Spinal cord (tissue), 10 donors: ENCODE results near the gene CHMP6. TPM values are rescaled to one million over a fixed set of nuclear protein-coding genes. Genes with fewer than 3 reads are reported as not detected.

ENCODE experiments used
- DNase-seq, 6 donors: peaks; one replicate each; pipeline versions ENCODE4 v3.0.0 to v3.0.0-alpha.2; 2013 to 2015; ENCODE audit warnings: low spot score in 6 of 6, low read depth in 4 of 6
- H3K27ac ChIP-seq: one replicate; pipeline ENCODE4 v1.5.1; 2013; ENCODE audit warnings: low read depth, low read length, control low read depth
- H3K27me3 ChIP-seq: one replicate; pipeline ENCODE4 v1.6.1; 2013; ENCODE audit warnings: low read length; ENCODE audit not compliant: control insufficient read depth, insufficient read depth
- H3K36me3 ChIP-seq: one replicate; pipeline ENCODE4 v1.6.1; 2013; ENCODE audit warnings: low read length; ENCODE audit not compliant: control insufficient read depth, insufficient read depth
- H3K4me1 ChIP-seq: one replicate; pipeline ENCODE4 v1.6.1; 2013; ENCODE audit warnings: low read length; ENCODE audit not compliant: control insufficient read depth, insufficient read depth
- H3K4me3 ChIP-seq: one replicate; pipeline ENCODE4 v1.5.1; 2013; ENCODE audit warnings: low read depth, low read length, control low read depth
- H3K9me3 ChIP-seq: one replicate; pipeline ENCODE4 v1.6.1; 2013; ENCODE audit warnings: low read length; ENCODE audit not compliant: control insufficient read depth, insufficient read depth
- WGBS: methylation state at CpG from one replicate; pipeline ENCODE4 v1.1.5; 2013; ENCODE audit warnings: missing lambda C conversion rate; ENCODE audit not compliant: insufficient coverage; 5-methylcytosine and 5-hydroxymethylcytosine counted together
- polyA plus RNA-seq, 2 donors: library from polyadenylated mRNA; unstranded; fragments of 120-200 nt; gene quantifications; one replicate each; pipeline ENCODE4 v1.2.1, GENCODE V29; 2013; ENCODE audit not compliant: insufficient read length in 2 of 2
- total RNA-seq, 2 donors: library from RNA; depleted of rRNA in 1 of 2; stranded (reverse); fragments of 120-200 nt in 1 of 2; fragments of >200 nt in 1 of 2; gene quantifications; one replicate each; pipeline versions ENCODE4 v1.2.3 to v1.2.4, GENCODE V29; 2013 to 2014
- donor health status: healthy.

CHMP6 gene
- total and polyA plus RNA-seq, 4 donors, result 10.2 to 43.1 (median 24.1) TPM

DNA sequence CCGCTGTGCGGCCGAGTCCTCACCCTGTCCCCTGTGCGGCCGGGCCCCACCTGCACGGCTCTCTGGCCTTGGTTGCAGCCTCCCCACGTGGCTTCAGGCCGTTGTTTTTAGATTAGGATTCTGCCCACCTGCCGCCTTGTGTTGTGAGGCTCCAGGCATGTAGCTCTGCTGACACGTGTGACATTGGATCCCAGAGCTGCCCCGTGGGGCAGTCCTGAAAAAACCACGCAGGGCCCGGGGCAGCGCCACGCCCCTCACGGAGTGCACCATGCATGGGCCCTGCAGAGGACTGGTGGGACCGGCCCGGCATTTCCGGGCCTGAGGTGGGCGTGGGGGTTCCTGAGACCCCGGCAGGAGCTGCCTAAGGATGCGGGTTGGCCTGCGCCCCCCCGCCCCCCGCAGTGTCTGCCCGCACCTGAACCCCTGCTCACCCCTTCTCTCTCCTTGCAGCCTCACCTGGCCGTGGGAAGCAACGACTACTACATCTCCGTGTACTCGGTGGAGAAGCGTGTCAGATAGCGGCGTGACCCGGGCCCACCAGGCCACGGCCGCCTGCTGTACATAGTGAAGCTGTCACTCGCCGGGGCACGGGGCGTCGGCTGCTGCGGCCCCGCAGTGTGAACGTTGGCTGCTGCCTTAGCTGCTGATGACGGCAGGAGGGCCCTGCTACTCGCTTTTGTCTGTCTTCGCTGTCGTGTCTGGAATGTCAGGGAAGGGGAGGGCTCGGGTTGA is 27.7 kb upstream of the CHMP6 start:
- WGBS, result 77% methylated on average over 49 of the region's 49 CpGs
- H3K27me3 ChIP-seq, result no peaks in the 10 kb centered on the region
- DNase-seq, result peak in 1 of 6 donors; percentile 55
- peaks cover 84% of the 10 kb centered on the region for H3K36me3 ChIP-seq
- H3K4me3 ChIP-seq, result no peak overlapping the region
- H3K4me1 ChIP-seq, result peaks cover 49% of the 10 kb centered on the region
- no peaks in the 10 kb centered on the region for H3K9me3 ChIP-seq
- H3K27ac ChIP-seq, result no peak overlapping the region

DNA sequence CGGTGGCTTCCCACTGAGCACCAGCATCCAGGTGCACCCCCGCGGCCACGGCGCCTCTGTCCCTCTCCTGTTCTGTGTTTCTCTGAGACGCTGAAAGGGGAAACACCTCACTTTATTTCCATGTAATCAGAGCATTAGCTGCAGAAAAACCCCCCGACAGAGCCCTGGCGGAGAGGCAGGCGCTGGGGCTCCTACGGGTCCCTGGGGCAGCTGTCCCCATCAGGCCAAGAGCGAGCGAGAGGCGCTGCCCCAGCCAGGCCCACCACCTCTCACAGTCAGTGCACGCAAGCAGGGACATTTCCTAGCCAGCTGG is 27.1 kb upstream of the CHMP6 start:
- no peak overlapping the region for H3K4me3 ChIP-seq
- H3K4me1 ChIP-seq, result peaks cover 49% of the 10 kb centered on the region
- DNase-seq, result no peak
- H3K27me3 ChIP-seq, result no peaks in the 10 kb centered on the region
- no peak overlapping the region for H3K27ac ChIP-seq
- no peaks in the 10 kb centered on the region for H3K9me3 ChIP-seq
- H3K36me3 ChIP-seq, result peaks cover 80% of the 10 kb centered on the region
- WGBS, result 70% methylated on average over 13 of the region's 14 CpGs

DNA sequence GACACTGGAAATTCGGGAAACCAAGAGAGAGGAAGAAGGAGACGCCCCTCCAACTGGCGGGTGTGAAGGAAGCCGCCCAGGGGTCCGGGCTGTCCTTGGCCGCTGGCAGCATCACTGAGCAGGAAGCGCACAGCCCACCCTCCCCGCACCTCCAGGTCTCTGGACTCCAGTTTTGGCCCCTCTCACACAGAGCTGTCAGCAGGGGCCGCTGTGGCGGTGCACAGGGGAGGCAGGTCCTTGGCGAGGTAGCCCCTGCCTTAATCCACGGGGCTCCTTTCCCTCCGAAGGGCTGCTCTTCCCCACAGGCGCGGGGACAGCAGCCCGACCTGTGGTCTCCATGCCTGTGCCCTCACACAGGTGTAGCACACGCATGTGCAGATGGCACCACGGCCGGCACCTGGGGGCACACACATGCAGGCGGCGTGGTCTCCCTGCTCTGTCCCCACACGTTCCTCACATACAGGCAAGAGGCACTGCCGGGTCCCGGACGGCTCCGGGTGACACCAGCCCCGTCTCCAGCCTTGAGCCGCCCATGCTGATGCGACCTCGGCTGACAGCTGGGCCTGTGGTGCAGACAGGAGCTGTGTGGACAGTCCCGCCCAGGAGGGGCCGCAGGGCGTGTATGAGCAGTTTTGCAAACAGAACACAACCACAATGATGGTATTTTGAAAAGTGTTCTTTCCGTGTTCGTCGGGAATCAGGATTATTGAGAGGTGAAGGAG is 26.6 kb upstream of the CHMP6 start:
- 89% methylated on average over 35 of the region's 36 CpGs for WGBS
- Histone ChIP-seq H3K4me3 (no peak overlapping the region), H3K4me1 (peaks cover 49% of the 10 kb centered on the region), H3K36me3 (peaks cover 75% of the 10 kb centered on the region), H3K9me3 (no peaks in the 10 kb centered on the region), H3K27ac (no peak overlapping the region), H3K27me3 (peaks cover 5% of the 10 kb centered on the region)
- no peak for DNase-seq

DNA sequence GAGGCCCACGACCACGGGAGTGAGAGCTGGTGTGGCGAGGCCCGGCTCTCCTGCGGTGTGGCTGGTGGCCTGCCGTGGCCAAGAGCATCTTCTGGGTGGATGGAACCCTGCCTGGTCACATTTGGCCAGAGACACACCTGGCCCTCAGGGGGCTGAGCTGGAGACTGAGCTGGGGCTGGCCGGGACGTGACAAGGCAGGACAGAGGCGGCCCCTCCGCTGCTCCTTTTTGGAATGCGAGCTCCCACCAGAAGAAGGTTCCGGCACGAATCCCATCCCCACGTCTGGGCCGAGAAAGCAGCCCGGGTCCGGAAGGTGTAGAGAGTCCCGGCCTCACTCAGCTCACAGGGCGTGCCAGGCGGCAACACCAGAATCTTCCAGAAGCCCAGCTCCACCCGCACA is 26.0 kb upstream of the CHMP6 start:
- 96% methylated on average over 21 of the region's 21 CpGs for WGBS
- peaks cover 10% of the 10 kb centered on the region for H3K27me3 ChIP-seq
- H3K4me3 ChIP-seq, result no peak overlapping the region
- H3K9me3 ChIP-seq, result no peaks in the 10 kb centered on the region
- H3K4me1 ChIP-seq, result peaks cover 49% of the 10 kb centered on the region
- H3K27ac ChIP-seq, result no peak overlapping the region
- no peak for DNase-seq
- H3K36me3 ChIP-seq, result peaks cover 69% of the 10 kb centered on the region

DNA sequence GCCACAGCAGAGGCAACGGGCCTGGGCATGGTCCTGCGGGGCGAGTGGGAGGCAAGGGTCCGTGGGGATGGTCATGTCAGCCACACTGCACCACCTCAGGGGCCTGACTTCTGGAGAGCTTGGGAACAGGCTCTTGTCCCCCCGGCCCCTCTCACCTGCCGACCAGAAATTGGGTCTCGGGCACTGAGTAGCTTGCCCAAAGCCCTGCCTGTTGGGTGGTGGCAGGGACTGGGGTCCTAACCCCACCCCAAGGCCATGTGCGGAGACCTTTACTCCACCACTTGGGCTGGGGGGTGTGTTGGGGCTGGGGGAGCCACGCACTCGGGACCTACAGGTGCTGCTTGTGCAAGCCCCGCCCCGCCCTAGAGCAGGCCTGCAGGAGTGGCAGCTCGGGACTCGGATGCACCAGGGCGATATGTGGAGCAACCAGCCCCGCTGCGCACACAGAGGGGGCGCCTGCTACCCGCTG is 24.2 kb upstream of the CHMP6 start:
- Histone ChIP-seq H3K9me3 (no peaks in the 10 kb centered on the region), H3K4me3 (no peak overlapping the region), H3K4me1 (peaks cover 46% of the 10 kb centered on the region), H3K27me3 (peaks cover 24% of the 10 kb centered on the region), H3K27ac (no peak overlapping the region), H3K36me3 (peaks cover 51% of the 10 kb centered on the region)
- DNase-seq, result no peak
- 94% methylated on average over 13 of the region's 19 CpGs for WGBS

DNA sequence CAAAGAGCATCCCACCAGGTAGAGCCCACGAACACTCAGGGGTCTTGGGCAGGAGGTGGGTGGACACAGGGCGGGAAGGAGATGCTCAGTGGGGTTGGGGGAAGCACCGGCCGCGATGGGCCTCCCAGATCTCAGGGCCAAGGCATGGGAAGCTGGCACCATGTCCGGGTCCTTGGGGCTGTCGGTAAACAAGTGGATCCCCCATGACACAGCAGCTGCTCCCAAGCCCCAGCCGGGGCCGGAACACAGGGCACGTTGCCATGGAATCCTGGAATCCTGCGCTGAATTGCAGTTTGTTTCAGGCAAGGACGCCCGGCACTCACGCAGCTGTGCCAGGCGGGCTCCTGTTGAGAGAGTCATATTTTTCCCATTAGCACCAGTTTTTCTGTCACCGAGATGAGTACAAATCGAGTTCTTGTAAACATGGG is 23.0 kb upstream of the CHMP6 start:
- peaks cover 46% of the 10 kb centered on the region for H3K4me1 ChIP-seq
- 8% methylated on average over 16 of the region's 17 CpGs for WGBS
- peak in 5 of 6 donors; percentile 62 to 94 (median 78) for DNase-seq
- H3K9me3 ChIP-seq, result no peaks in the 10 kb centered on the region
- peaks cover 24% of the 10 kb centered on the region for H3K27me3 ChIP-seq
- peaks cover 41% of the 10 kb centered on the region for H3K36me3 ChIP-seq
- no peak overlapping the region for H3K4me3 ChIP-seq
- H3K27ac ChIP-seq, result peak overlapping the region; percentile 84

DNA sequence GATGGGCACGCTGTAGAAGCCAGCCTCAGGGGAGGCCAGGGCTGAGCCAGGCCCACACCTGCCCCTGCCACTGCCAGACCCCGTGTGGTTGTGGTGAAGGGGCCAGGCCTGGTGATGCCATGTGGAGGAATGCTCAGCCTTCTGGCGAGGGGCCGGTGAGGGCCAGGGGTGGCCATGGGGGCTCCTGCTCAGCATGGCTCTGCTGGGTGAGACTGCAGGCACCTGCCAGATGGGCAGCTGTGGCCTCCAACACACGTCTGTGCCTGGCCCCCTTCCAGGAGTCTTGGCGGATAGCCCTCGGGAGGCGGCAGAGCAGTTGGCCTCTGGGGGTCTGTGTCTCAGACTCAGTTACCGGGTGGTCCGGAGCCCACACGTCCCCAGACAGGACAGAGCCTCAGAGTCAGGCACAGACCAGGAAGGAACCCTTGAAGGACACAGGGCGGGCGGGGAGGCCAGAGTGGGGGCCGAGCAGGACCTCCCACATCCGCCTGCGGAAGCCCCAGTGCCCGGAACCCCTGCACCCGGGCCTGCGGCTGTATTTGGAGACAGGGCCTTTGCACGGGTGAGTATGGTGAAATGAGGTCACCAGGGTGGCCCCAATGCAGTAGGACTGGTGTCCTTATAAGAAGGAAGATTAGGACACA is 22.5 kb upstream of the CHMP6 start:
- Histone ChIP-seq H3K4me1 (peaks cover 46% of the 10 kb centered on the region), H3K27ac (peak overlapping the region; percentile 84)

DNA sequence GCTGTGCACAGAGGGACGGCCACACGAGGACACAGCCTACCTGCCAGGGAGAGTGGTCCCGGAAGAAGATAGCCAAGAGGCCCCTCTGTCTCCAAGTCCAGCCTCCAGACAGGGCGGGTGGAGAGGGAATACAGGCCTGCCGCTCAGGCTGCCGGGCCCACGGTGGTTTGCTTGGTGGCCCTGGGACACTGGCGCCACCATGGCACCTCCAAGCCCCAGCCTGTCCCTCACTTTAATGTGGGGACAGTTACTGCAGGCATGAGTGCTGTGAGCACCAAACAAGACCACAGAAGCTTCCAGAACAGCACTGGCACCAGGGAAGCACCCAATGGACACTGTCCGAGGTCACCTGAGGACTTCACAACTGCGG is 22.0 kb upstream of the CHMP6 start:
- Histone ChIP-seq H3K36me3 (peaks cover 31% of the 10 kb centered on the region), H3K27me3 (peaks cover 24% of the 10 kb centered on the region), H3K27ac (peak overlapping the region; percentile 84), H3K4me1 (peaks cover 46% of the 10 kb centered on the region), H3K4me3 (no peak overlapping the region), H3K9me3 (no peaks in the 10 kb centered on the region)
- no peak for DNase-seq
- 84% methylated on average over 10 of the region's 10 CpGs for WGBS

More for the DNA sequence above, 22.5 kb upstream of the CHMP6 start:
- DNase-seq, result no peak
- 27% methylated on average over 20 of the region's 20 CpGs for WGBS
- Histone ChIP-seq H3K27me3 (peaks cover 24% of the 10 kb centered on the region), H3K9me3 (no peaks in the 10 kb centered on the region), H3K36me3 (peaks cover 36% of the 10 kb centered on the region), H3K4me3 (no peak overlapping the region)

DNA sequence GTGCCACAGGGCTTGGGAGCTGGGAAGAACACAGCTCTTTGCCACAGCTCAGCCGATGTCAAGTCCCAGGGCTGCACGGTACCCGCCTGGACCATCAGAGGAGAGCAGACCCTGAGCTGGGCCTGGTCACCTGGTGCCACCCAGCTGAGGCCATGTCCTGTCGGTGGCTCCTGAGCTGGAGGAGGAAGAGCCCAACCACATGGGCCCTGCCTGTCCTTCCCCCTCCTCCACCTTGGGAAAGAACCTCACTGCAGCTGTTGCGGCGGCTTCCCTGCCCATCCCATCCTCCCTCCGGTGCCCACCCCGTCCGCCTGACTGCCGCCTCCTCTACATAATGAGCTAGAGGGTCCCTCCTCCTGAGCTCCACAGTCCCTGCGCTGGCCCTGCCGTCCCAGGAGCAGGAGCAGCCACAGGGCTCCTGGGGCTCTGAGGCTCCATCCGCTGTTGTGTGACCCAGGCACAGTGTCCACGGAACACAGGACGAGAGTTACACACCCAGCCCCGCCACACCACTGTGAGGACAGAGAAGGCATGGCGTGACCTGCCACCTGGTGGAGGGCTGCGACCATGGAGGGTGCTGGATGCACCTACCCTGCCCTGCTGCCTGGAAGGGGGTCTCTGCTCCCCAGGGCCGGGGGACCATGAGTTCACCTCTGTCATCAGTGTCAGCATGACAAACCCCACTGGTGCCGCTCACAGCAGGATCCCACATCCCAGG is 21.4 kb upstream of the CHMP6 start:
- H3K9me3 ChIP-seq, result no peaks in the 10 kb centered on the region
- no peak overlapping the region for H3K27ac ChIP-seq
- DNase-seq, result peak in 2 of 6 donors; percentile 55 to 88
- H3K4me1 ChIP-seq, result peaks cover 46% of the 10 kb centered on the region
- peaks cover 25% of the 10 kb centered on the region for H3K36me3 ChIP-seq
- 41% methylated on average over 19 of the region's 20 CpGs for WGBS
- peaks cover 24% of the 10 kb centered on the region for H3K27me3 ChIP-seq
- H3K4me3 ChIP-seq, result no peak overlapping the region
